Upper lobe of left lung (tissue), 6 donors: ENCODE results near the gene SLC9A9. TPM values are rescaled to one million over a fixed set of nuclear protein-coding genes. Genes with fewer than 3 reads are reported as not detected.

ENCODE experiments used
- ATAC-seq, 2 donors: fragments of 200-7000 bp; cut with Tn5 transposase; one replicate each; pipeline ENCODE4 v1.9.1; 2022; ENCODE audit warnings: mild to moderate bottlenecking in 2 of 2, moderate library complexity in 2 of 2; ENCODE audit not compliant: low FRiP score in 2 of 2
- DNase-seq, 2 donors: peaks; one replicate each; pipeline ENCODE4 v3.0.0-alpha.2; 2019 to 2020
- H3K27ac ChIP-seq, 4 donors: fragments of 200-600 bp; sonication (generic); one replicate each; pipeline ENCODE4 v1.5.1; 2016 to 2019
- H3K27me3 ChIP-seq, 4 donors: fragments of 200-600 bp; sonication (generic); one replicate each; pipeline ENCODE4 v1.5.1; 2017 to 2019
- H3K36me3 ChIP-seq, 4 donors: fragments of 200-600 bp; sonication (generic); one replicate each; pipeline ENCODE4 v1.5.1; 2016 to 2019
- H3K4me1 ChIP-seq, 4 donors: fragments of 200-600 bp; sonication (generic); one replicate each; pipeline ENCODE4 v1.5.1; 2018 to 2019
- H3K4me3 ChIP-seq, 4 donors: fragments of 200-600 bp; sonication (generic); one replicate each; pipeline ENCODE4 v1.5.1; 2017 to 2019; ENCODE audit warnings: mild to moderate bottlenecking in 2 of 4, moderate library complexity in 1 of 4
- H3K9me3 ChIP-seq, 4 donors: fragments of 200-600 bp; sonication (generic); one replicate each; pipeline ENCODE4 v1.5.1; 2018 to 2019
- EP300 ChIP-seq, 4 donors: sonication (generic); formaldehyde crosslinking; IDR thresholded peaks; one replicate each; pipeline ENCODE4 v1.5.1; 2017; ENCODE audit warnings: antibody characterized with exemption in 4 of 4, control low read depth in 2 of 4
- POLR2A ChIP-seq, 4 donors: fragments of 450-650 bp; IDR thresholded peaks; one replicate each; pipeline ENCODE4 v1.5.1; 2016 to 2017; ENCODE audit warnings: antibody characterized with exemption in 4 of 4, mild to moderate bottlenecking in 2 of 4
- POLR2AphosphoS5 ChIP-seq, 2 donors: sonication (generic); formaldehyde crosslinking; IDR thresholded peaks; one replicate each; pipeline ENCODE4 v1.5.1; 2017; ENCODE audit warnings: antibody characterized with exemption in 2 of 2
- WGBS, 2 donors: methylation state at CpG; one replicate each; pipeline ENCODE4 v1.1.5; 2017 to 2018; 5-methylcytosine and 5-hydroxymethylcytosine counted together
- total RNA-seq, 6 donors: library from RNA; depleted of rRNA in 4 of 6; stranded (reverse); fragments of >200 nt in 4 of 6; gene quantifications; one replicate each; pipeline versions ENCODE4 v1.1.0 to v1.2.1, GENCODE V29; 2016 to 2021
- TF ChIP-seq, protein P1 (sequence below), 6 experiments: fragments of 450-650 bp in 4 of 6; fragments of 200-600 bp in 2 of 6; sonication (generic) in 2 of 6; IDR thresholded peaks; one replicate each; pipeline ENCODE4 v1.5.1; 2016 to 2019; ENCODE audit warnings: antibody characterized with exemption in 6 of 6
- donor health status: DM: no; HTN: no; CAD: no; lungs with moderate emphysema.
- donor health status: DM: no; HTN: yes; CAD: no; lungs with severe emphysema.

SLC9A9 gene
- total RNA-seq, 6 donors from 2014 or later, result 4.2 to 20.4 (median 8.7) TPM

DNA sequence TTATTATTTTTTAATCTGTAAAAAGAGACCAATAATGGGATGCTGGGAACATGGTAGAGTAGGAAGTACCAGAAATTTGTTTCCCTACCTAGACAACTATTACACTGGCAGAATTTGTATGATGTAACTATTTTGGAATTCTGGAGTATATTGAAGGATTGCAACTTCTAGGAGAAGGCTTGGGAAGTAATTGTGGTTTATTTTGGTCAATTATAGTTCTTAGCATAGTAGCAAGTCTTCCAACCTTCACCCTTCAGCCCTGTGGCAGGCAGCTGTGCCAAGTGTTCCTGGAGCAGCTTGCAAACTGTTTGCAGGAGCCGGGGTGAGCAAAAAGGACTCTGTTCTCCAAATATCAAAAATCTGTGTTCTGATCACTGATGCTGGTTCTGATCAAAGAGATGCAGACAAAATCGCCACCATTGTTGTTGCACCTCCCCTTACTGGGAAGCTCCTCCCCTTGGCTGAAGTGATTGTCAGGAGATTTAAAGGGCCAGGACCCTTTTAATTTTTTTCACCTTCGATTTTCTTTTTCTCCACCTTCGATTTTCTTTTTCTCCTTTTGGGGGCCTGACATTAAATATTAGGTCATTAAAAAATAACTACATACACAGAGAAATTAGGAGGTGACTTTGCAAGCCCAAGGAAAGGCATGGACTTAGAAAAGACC lies 363.3 kb downstream of the SLC9A9 start:
- no peaks in the 10 kb centered on the region for H3K27me3 ChIP-seq
- H3K4me1 ChIP-seq, result no peaks in the 10 kb centered on the region
- H3K27ac ChIP-seq, result no peak overlapping the region
- TF ChIP-seq EP300 (IDR thresholded peaks at IDR 0.05), result no peak
- no peak for TF ChIP-seq POLR2AphosphoS5 (IDR thresholded peaks at IDR 0.05)
- TF ChIP-seq POLR2A (IDR thresholded peaks at IDR 0.05), result no peak
- TF ChIP-seq, protein P1, sequence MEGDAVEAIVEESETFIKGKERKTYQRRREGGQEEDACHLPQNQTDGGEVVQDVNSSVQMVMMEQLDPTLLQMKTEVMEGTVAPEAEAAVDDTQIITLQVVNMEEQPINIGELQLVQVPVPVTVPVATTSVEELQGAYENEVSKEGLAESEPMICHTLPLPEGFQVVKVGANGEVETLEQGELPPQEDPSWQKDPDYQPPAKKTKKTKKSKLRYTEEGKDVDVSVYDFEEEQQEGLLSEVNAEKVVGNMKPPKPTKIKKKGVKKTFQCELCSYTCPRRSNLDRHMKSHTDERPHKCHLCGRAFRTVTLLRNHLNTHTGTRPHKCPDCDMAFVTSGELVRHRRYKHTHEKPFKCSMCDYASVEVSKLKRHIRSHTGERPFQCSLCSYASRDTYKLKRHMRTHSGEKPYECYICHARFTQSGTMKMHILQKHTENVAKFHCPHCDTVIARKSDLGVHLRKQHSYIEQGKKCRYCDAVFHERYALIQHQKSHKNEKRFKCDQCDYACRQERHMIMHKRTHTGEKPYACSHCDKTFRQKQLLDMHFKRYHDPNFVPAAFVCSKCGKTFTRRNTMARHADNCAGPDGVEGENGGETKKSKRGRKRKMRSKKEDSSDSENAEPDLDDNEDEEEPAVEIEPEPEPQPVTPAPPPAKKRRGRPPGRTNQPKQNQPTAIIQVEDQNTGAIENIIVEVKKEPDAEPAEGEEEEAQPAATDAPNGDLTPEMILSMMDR (IDR thresholded peaks at IDR 0.05), result no peak
- no peak overlapping the region for H3K4me3 ChIP-seq
- WGBS, 2 donors, result 84 to 91% methylated on average over 4 of the region's 4 CpGs
- ATAC-seq (no peak), DNase-seq (no peak)
- H3K9me3 ChIP-seq, result no peaks in the 10 kb centered on the region
- no peaks in the 10 kb centered on the region for H3K36me3 ChIP-seq

DNA sequence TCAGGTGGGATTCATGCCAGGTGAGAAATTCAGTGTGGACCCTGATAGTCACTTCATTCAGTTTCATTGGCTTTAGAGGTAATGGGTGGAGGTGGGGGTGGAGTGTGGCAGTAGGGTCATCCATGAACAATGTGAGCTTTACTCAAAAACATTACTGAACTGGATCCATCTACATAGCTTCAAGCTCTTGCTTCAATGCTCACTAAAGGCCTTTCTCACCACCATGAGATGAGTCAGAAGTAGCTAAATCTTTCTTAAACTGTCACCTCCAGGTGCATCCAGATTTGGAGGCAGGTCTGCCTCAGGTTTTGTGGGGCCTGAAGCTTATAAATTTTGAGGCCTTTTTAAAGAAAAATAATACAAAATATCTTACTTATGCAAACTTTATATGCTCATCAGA lies 365.1 kb downstream of the SLC9A9 start:
- DNase-seq, result no peak
- H3K27me3 ChIP-seq, result no peaks in the 10 kb centered on the region
- H3K4me3 ChIP-seq, result no peak overlapping the region
- H3K9me3 ChIP-seq, result no peaks in the 10 kb centered on the region
- TF ChIP-seq EP300 (IDR thresholded peaks at IDR 0.05) (no peak), POLR2AphosphoS5 (IDR thresholded peaks at IDR 0.05) (no peak), POLR2A (IDR thresholded peaks at IDR 0.05) (no peak)
- TF ChIP-seq, protein P1 (IDR thresholded peaks at IDR 0.05), result no peak
- H3K4me1 ChIP-seq, result no peaks in the 10 kb centered on the region
- no peak for ATAC-seq
- H3K36me3 ChIP-seq, result no peaks in the 10 kb centered on the region
- H3K27ac ChIP-seq, result no peak overlapping the region

DNA sequence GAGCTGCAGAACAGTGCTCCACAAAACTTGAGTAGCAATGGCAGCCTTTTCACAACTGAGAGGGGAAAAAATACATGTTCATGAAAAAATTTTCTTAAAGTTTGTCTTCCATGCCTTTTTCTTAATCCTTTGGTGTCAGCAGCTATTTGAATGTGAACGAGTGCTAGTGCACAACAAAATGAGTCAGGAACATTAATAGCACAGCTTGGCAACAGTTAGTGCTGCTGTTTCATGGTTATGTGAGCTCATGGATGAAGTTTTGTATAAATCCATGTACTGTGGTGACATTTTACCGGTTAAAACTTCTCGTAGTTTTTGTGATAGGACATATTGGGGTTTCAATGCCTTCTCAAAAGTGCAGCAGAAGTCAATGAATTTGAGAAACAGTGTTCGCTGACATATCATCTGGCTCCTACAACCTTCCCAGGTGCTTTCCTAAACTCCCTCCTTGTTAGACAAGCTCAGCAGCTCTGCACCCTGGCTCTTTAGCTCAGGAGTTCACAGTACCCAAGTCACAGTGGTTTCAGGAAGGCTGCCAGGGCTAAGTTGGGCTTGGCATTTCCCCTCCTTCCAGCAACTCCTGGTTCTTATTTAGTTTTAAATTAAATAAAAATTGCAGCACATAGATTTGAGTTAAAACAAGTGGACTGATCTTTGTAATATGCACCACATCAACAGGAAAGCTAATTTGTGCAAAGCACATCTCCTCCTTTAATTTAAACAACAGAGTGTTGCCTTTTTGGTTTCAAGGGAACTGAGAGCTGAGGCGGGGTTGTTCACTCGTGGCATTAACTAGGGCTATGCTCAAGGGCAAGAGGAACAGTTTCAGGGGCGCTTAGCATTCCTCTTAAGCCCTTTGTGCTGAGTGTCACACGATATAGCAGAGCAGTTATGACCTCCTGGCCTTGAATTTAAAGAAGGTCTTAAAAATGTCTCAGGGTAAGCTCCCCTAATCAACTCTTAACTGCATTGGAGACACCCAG lies 365.9 kb downstream of the SLC9A9 start:
- Histone ChIP-seq H3K4me3 (no peak overlapping the region), H3K27me3 (no peaks in the 10 kb centered on the region), H3K27ac (no peak overlapping the region), H3K9me3 (no peaks in the 10 kb centered on the region), H3K36me3 (no peaks in the 10 kb centered on the region), H3K4me1 (no peaks in the 10 kb centered on the region)
- ATAC-seq, result no peak
- DNase-seq, result peak in 1 of 2 donors; percentile 64
- WGBS, 2 donors, result 74 to 75% methylated on average over 8 of the region's 8 CpGs
- no peak for TF ChIP-seq EP300 (IDR thresholded peaks at IDR 0.05)
- no peak for TF ChIP-seq POLR2A (IDR thresholded peaks at IDR 0.05)
- no peak for TF ChIP-seq POLR2AphosphoS5 (IDR thresholded peaks at IDR 0.05)
- TF ChIP-seq, protein P1 (IDR thresholded peaks at IDR 0.05), result no peak

DNA sequence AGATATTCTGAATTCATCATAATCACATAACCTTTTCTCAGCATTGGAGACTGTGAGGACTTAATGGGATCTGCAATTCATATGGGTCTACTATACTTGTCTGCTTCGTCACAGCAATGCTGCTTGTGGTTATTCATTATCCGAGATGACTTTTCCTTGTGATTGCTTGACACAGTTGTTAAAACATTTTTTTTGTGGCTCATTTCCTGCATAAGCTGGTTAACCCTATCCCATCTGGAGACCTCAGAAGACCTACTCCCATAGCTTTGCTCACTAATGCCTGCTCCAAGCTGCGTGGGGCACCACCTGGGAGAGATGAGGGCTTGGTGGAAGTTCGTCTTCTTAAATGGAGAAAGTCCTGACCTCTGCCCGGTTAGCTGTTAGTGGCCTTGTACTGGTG lies 367.9 kb downstream of the SLC9A9 start:
- DNase-seq, result no peak
- no peak for TF ChIP-seq POLR2AphosphoS5 (IDR thresholded peaks at IDR 0.05)
- TF ChIP-seq, protein P1 (IDR thresholded peaks at IDR 0.05), result no peak
- no peak for TF ChIP-seq EP300 (IDR thresholded peaks at IDR 0.05)
- no peak for TF ChIP-seq POLR2A (IDR thresholded peaks at IDR 0.05)
- H3K9me3 ChIP-seq, result no peaks in the 10 kb centered on the region
- H3K27me3 ChIP-seq, result no peaks in the 10 kb centered on the region
- 32 to 51% methylated on average over 5 of the region's 5 CpGs for WGBS, 2 donors
- no peak overlapping the region for H3K4me3 ChIP-seq
- no peaks in the 10 kb centered on the region for H3K36me3 ChIP-seq
- no peak overlapping the region for H3K27ac ChIP-seq
- ATAC-seq, result peak in 1 of 2 donors; percentile 33
- H3K4me1 ChIP-seq, result no peaks in the 10 kb centered on the region
